ENCODE data around the gene SLC25A11. TPM values are rescaled to one million over a fixed set of nuclear protein-coding genes. Genes with fewer than 3 reads are reported as not detected.
A peak's percentile ranks its signal among the peaks of the same experiment; 100 is the strongest.

The SLC25A11 gene
- total RNA-seq, 1 donor from 2014 or later = 72.2 TPM

DNA sequence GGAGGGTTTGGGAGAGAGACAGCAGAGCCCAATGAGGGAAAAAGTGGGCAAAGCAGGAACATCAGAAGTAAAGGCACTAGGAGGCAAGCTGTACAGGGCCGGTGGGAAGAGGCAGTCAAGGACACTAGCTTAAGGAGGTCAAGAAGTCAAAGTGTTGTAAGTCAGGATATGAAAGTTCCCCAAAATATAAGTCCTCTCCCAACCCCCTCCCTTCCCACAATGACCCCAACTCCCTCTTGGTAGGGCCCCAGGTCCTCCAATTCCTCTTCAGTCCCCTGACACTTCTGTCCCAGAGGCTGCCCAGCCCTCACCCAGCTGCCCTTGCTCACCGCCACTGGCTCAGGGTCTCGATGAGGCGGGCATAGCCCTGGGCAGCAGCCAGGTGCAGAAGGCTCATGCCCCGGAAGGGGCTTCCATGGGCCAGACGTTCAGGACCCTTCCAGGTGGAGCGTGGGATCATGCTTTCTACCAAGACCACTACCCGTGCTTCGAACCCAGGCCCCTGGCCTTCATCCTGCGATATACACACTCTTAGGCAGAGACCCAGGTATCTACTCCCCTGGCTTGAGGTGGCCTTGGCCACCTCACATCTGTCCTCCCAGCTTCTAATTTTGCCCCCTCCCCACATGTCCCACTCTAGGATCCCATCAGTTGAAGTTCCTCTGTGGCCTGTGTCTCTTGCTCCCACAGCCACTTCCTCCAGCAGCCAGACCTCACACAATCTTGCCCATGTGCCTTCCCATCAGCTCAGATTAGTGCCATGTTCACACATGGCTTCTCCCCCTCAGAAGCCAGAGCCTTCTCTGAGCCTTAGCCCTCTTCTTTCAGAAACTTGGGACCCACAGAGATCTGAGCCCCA lies 33.6 kb upstream of the SLC25A11 start:
- no peak overlapping the region for H3K4me3 Mint-ChIP-seq (ENCODE audit: unreplicated experiment)
- H3K9me3 Mint-ChIP-seq (ENCODE audit: unreplicated experiment) = peaks cover 7% of the 10 kb centered on the region
- H3K4me1 Mint-ChIP-seq (ENCODE audit: low read depth, unreplicated experiment) = peaks cover 14% of the 10 kb centered on the region
- H3K27me3 Mint-ChIP-seq (ENCODE audit: unreplicated experiment) = peaks cover 29% of the 10 kb centered on the region
- DNase-seq = no peak
- TF ChIP-seq, protein P1, sequence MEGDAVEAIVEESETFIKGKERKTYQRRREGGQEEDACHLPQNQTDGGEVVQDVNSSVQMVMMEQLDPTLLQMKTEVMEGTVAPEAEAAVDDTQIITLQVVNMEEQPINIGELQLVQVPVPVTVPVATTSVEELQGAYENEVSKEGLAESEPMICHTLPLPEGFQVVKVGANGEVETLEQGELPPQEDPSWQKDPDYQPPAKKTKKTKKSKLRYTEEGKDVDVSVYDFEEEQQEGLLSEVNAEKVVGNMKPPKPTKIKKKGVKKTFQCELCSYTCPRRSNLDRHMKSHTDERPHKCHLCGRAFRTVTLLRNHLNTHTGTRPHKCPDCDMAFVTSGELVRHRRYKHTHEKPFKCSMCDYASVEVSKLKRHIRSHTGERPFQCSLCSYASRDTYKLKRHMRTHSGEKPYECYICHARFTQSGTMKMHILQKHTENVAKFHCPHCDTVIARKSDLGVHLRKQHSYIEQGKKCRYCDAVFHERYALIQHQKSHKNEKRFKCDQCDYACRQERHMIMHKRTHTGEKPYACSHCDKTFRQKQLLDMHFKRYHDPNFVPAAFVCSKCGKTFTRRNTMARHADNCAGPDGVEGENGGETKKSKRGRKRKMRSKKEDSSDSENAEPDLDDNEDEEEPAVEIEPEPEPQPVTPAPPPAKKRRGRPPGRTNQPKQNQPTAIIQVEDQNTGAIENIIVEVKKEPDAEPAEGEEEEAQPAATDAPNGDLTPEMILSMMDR (IDR thresholded peaks at IDR 0.05; ENCODE audit: partially characterized antibody, unreplicated experiment) = no peak
- peaks cover 5% of the 10 kb centered on the region for H3K36me3 Mint-ChIP-seq (ENCODE audit: unreplicated experiment)
- peak overlapping the region; percentile 38 for H3K27ac Mint-ChIP-seq (ENCODE audit: unreplicated experiment)

DNA sequence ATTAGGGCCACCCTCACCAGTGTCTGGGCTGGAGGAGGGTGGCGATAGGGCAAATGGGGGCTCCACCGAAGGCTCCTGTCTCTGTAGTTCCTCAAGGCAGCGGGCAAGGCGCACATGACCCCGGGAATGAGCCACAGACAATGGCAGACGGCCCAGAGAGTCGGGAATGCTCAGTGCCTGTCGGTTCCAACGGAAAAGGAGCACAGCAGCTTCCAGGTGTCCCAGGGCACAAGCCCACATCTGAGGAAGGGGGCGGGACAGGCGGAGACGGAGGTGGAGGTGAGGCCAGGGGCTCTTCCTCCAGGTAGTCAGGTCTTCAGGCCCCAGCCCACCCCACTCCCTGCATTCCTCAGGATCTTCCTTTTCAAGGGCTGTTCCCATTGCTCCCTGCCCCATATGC lies 32.9 kb upstream of the SLC25A11 start:
- H3K27ac Mint-ChIP-seq (ENCODE audit: unreplicated experiment) = no peak overlapping the region
- no peak overlapping the region for H3K4me3 Mint-ChIP-seq (ENCODE audit: unreplicated experiment)

DNA sequence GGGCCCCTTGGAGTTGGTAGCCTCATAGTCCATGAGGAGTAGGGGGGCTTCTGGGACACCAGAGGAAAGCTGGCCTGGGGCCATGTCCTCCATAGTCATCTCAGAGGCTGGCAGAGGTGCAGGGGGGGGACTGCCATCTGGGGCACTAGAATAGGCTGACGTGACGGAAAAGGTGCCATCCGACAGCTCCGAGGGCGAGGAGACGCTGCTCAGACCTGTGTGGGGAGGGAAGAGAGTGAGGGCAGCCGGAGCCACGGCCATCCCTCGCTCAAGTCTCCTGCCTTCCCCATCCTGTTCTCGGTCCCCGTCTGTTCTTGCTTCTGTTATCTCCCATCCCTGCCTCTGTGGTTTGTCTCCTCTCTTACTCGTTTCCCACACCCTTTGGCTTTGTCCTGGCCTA lies 32.5 kb upstream of the SLC25A11 start:
- no peak for DNase-seq
- TF ChIP-seq, protein P1 (IDR thresholded peaks at IDR 0.05; ENCODE audit: partially characterized antibody, unreplicated experiment) = no peak
- Mint-ChIP-seq H3K4me1 (ENCODE audit: low read depth, unreplicated experiment) (peaks cover 14% of the 10 kb centered on the region), H3K36me3 (ENCODE audit: unreplicated experiment) (peaks cover 5% of the 10 kb centered on the region), H3K27ac (ENCODE audit: unreplicated experiment) (no peak overlapping the region), H3K9me3 (ENCODE audit: unreplicated experiment) (peaks cover 7% of the 10 kb centered on the region), H3K27me3 (ENCODE audit: unreplicated experiment) (peaks cover 29% of the 10 kb centered on the region), H3K4me3 (ENCODE audit: unreplicated experiment) (no peak overlapping the region)

More for the DNA sequence above, 32.9 kb upstream of the SLC25A11 start:
- no peak for DNase-seq
- peaks cover 7% of the 10 kb centered on the region for H3K9me3 Mint-ChIP-seq (ENCODE audit: unreplicated experiment)
- peaks cover 14% of the 10 kb centered on the region for H3K4me1 Mint-ChIP-seq (ENCODE audit: low read depth, unreplicated experiment)
- peaks cover 5% of the 10 kb centered on the region for H3K36me3 Mint-ChIP-seq (ENCODE audit: unreplicated experiment)
- TF ChIP-seq, protein P1 (IDR thresholded peaks at IDR 0.05; ENCODE audit: partially characterized antibody, unreplicated experiment) = no peak
- peaks cover 29% of the 10 kb centered on the region for H3K27me3 Mint-ChIP-seq (ENCODE audit: unreplicated experiment)

DNA sequence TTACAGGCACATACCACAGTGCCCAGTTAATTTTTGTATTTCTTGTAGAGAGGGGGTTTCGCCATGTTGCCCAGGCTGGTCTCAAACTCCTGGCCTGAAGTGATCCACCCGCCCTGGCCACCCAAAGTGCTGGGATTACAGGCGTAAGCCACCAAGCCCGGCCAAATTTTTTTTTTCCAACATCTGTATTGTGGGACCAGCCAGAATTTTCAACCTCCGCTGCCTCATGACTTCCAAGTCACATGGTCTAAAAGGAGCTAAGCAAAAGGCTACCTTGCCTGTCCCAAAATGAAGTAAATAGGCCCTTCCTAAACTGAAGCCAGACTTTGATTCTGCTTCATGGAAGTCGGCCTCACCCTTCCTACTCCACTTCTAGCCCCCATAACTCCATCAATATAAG lies 32.0 kb upstream of the SLC25A11 start:
- Mint-ChIP-seq H3K27me3 (ENCODE audit: unreplicated experiment) (peaks cover 28% of the 10 kb centered on the region), H3K4me3 (ENCODE audit: unreplicated experiment) (no peak overlapping the region), H3K4me1 (ENCODE audit: low read depth, unreplicated experiment) (peaks cover 14% of the 10 kb centered on the region), H3K9me3 (ENCODE audit: unreplicated experiment) (peaks cover 7% of the 10 kb centered on the region), H3K36me3 (ENCODE audit: unreplicated experiment) (peaks cover 5% of the 10 kb centered on the region), H3K27ac (ENCODE audit: unreplicated experiment) (no peak overlapping the region)
- TF ChIP-seq, protein P1 (IDR thresholded peaks at IDR 0.05; ENCODE audit: partially characterized antibody, unreplicated experiment) = no peak
- no peak for DNase-seq

DNA sequence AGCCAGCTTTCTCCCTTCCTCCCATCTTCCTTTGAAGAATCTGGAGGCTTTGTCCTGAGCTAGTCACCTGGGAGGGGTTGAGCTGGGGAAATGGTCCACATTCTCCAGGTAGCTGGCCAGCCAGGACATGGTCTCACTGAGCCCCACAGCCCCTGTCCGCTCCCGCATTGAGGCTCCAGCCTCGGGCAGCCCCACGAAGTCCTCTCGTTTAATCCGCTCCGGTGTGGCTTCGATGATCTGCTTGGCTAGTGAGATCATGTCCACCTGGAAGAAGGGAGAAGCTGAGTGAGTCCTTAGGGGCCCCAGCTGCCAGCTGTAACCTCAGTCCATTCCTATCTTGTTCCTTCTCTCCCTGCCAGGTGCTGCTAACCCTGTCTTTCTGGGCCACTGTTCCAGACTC lies 30.4 kb upstream of the SLC25A11 start:
- H3K27ac Mint-ChIP-seq (ENCODE audit: unreplicated experiment) = no peak overlapping the region
- H3K4me1 Mint-ChIP-seq (ENCODE audit: low read depth, unreplicated experiment) = peaks cover 22% of the 10 kb centered on the region
- TF ChIP-seq, protein P1 (IDR thresholded peaks at IDR 0.05; ENCODE audit: partially characterized antibody, unreplicated experiment) = no peak
- DNase-seq = no peak
- peaks cover 7% of the 10 kb centered on the region for H3K9me3 Mint-ChIP-seq (ENCODE audit: unreplicated experiment)
- H3K27me3 Mint-ChIP-seq (ENCODE audit: unreplicated experiment) = peaks cover 30% of the 10 kb centered on the region
- peak overlapping the region; percentile 46 for H3K4me3 Mint-ChIP-seq (ENCODE audit: unreplicated experiment)
- peaks cover 2% of the 10 kb centered on the region for H3K36me3 Mint-ChIP-seq (ENCODE audit: unreplicated experiment)
